Progenitor cell of endocrine pancreas (in vitro differentiated cells): ENCODE data around the gene HK1. TPM values are rescaled to one million over a fixed set of nuclear protein-coding genes. Genes with fewer than 3 reads are reported as not detected.
"Not testable (repeated sequence)": the region's sequence is repeated elsewhere in the genome, so short reads cannot be mapped to it uniquely, and the experiment has no call there.

Experiments
- DNase-seq: peaks from one replicate; pipeline ENCODE4 v3.0.0; 2021; ENCODE audit warnings: low spot score; ENCODE audit not compliant: unreplicated experiment
- H3K27ac Mint-ChIP-seq: 2 replicates; pipeline ENCODE4 v1.8.0; 2021; ENCODE audit warnings: mild to moderate bottlenecking, moderate library complexity, mixed read lengths
- H3K27me3 Mint-ChIP-seq: 2 replicates; pipeline ENCODE4 v1.8.0; 2021; ENCODE audit warnings: mixed read lengths
- H3K36me3 Mint-ChIP-seq: 2 replicates; pipeline ENCODE4 v1.8.0; 2022; ENCODE audit warnings: mixed read lengths; ENCODE audit not compliant: insufficient read depth
- H3K4me1 Mint-ChIP-seq: 2 replicates; pipeline ENCODE4 v1.8.0; 2021; ENCODE audit warnings: low read depth, mixed read lengths
- H3K4me3 Mint-ChIP-seq: 2 replicates; pipeline ENCODE4 v1.8.0; 2021; ENCODE audit warnings: low read depth, mild to moderate bottlenecking, moderate library complexity, mixed read lengths
- H3K9me3 Mint-ChIP-seq: 2 replicates; pipeline ENCODE4 v1.8.0; 2021; ENCODE audit warnings: low read depth, mixed read lengths
- CTCF ChIP-seq: fragments of 200-600 bp; sonication (generic); IDR thresholded peaks from one replicate; pipeline ENCODE4 v1.5.0; 2021; ENCODE audit warnings: antibody characterized with exemption, mild to moderate bottlenecking; ENCODE audit not compliant: unreplicated experiment
- total RNA-seq: library from RNA; stranded (reverse); gene quantifications from 2 replicates; pipeline ENCODE4 v1.2.1, GENCODE V29; 2021

HK1 gene
- total RNA-seq, 1 donor from 2014 or later: 32.5 TPM

DNA sequence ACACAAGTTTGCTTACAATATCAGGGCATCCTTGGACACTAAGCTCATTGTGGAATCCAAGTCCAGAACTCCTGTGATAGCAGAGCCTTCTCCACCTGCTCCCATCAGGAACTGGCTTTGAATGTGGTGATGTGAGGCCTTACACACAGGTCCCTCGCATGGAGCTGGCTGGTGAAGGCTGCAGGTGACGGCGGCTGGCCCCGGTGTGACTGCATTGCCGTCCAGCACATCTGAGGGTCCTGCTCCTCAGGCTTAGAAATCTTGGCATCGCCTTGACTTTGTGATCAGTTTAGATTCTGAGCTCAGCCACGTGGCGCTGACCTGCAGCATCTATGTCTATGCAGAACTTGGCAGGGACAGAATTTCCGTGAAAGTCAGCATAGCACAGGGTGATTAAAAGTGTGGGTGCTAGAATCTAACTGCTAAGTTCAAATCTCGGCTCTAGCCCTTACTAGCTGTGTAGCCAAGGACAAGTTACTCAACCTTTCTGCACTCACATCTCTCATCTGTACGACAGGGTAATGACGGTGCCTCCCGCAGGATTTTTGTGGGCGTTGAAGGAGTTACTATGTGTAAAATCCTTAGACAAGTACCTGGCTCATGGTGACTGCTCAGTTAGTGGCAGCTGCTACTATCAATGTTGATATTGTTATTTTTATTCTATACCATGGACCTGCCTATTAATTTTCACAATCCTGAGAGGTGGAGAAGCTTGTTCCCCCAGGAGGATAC lies 31.5 kb upstream of the HK1 start:
- Mint-ChIP-seq H3K36me3 (peaks cover 2% of the 10 kb centered on the region), H3K27me3 (peaks cover 2% of the 10 kb centered on the region)

DNA sequence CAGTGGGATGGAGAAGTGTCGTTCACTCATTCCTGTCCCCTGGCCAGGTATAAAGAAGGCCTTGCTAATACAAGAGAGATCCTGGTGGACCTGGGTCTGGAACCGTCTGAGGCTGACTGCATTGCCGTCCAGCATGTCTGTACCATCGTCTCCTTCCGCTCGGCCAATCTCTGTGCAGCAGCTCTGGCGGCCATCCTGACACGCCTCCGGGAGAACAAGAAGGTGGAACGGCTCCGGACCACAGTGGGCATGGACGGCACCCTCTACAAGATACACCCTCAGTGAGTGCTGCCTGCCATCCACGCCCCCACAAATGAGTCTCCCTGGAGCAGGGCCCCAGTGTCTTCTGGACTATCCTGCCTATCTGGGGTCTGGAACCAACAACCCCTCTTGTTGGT lies 31.0 kb upstream of the HK1 start:
- TF ChIP-seq CTCF: no peak
- peaks cover 2% of the 10 kb centered on the region for H3K27me3 Mint-ChIP-seq
- DNase-seq: no peak
- H3K36me3 Mint-ChIP-seq: peaks cover 2% of the 10 kb centered on the region
- no peak overlapping the region for H3K27ac Mint-ChIP-seq
- no peak overlapping the region for H3K4me3 Mint-ChIP-seq
- no peaks in the 10 kb centered on the region for H3K4me1 Mint-ChIP-seq
- peaks cover 4% of the 10 kb centered on the region for H3K9me3 Mint-ChIP-seq

More for the DNA sequence above, 31.5 kb upstream of the HK1 start:
- Mint-ChIP-seq H3K9me3 (peaks cover 4% of the 10 kb centered on the region), H3K4me3 (no peak overlapping the region), H3K27ac (no peak overlapping the region), H3K4me1 (no peaks in the 10 kb centered on the region)
- no peak for DNase-seq
- no peak for TF ChIP-seq CTCF

DNA sequence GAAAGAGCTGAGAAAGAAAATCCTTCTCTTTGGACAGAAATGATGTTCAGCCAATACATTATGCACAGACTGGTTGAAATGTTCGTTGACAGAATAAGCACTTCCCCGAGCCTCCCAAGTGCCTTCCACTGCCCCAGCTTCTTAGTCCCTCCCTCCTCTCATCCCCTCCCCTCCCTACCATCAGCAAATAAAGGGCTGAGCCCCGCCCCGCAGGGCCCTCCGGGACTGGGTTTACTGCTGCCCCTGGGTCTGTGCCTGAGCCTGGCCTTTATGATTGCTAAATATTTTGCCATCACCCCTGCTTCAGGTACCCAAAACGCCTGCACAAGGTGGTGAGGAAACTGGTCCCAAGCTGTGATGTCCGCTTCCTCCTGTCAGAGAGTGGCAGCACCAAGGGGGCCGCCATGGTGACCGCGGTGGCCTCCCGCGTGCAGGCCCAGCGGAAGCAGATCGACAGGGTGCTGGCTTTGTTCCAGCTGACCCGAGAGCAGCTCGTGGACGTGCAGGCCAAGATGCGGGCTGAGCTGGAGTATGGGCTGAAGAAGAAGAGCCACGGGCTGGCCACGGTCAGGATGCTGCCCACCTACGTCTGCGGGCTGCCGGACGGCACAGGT lies 30.1 kb upstream of the HK1 start:
- Mint-ChIP-seq H3K4me3 (no peak overlapping the region), H3K27me3 (peaks cover 2% of the 10 kb centered on the region), H3K36me3 (peaks cover 2% of the 10 kb centered on the region), H3K9me3 (peaks cover 4% of the 10 kb centered on the region), H3K27ac (no peak overlapping the region), H3K4me1 (no peaks in the 10 kb centered on the region)
- TF ChIP-seq CTCF: no peak
- no peak for DNase-seq

GRCh38 chr10:69250041-69250440 lies 28.3 kb upstream of the HK1 start:
- peaks cover 4% of the 10 kb centered on the region for H3K9me3 Mint-ChIP-seq
- peaks cover 2% of the 10 kb centered on the region for H3K36me3 Mint-ChIP-seq
- no peak overlapping the region for H3K4me3 Mint-ChIP-seq
- no peaks in the 10 kb centered on the region for H3K4me1 Mint-ChIP-seq
- peaks cover 2% of the 10 kb centered on the region for H3K27me3 Mint-ChIP-seq
- no peak for DNase-seq
- TF ChIP-seq CTCF: no peak
- no peak overlapping the region for H3K27ac Mint-ChIP-seq

- H3K4me1 Mint-ChIP-seq, H3K27ac Mint-ChIP-seq, H3K9me3 Mint-ChIP-seq, H3K4me3 Mint-ChIP-seq, H3K27me3 Mint-ChIP-seq, DNase-seq, H3K36me3 Mint-ChIP-seq: not testable (repeated sequence)
Observed at GRCh38 chr10:69251417-69251816, 26.9 kb upstream of the HK1 start.

GRCh38 chr10:69253171-69253570 lies 25.1 kb upstream of the HK1 start:
- DNase-seq: no peak
- Mint-ChIP-seq H3K4me1 (no peaks in the 10 kb centered on the region), H3K36me3 (peaks cover 2% of the 10 kb centered on the region), H3K27ac (no peak overlapping the region), H3K4me3 (no peak overlapping the region), H3K27me3 (no peaks in the 10 kb centered on the region), H3K9me3 (peaks cover 4% of the 10 kb centered on the region)
- TF ChIP-seq CTCF: no peak
